Adrenal gland (tissue), 12 donors: Measurements from ENCODE around the gene CCNY. TPM values are rescaled to one million over a fixed set of nuclear protein-coding genes. Genes with fewer than 3 reads are reported as not detected.

Experiments
- DNase-seq, 7 donors: peaks; one replicate each; pipeline ENCODE4 v3.0.0-alpha.2; 2019 to 2020
- H3K27ac ChIP-seq, 5 donors: fragments of 200-600 bp; sonication (generic) in 4 of 5; 1 replicate in 3 of 5; 2 replicates in 2 of 5; pipeline versions ENCODE4 v1.5.1 to v1.8.0; 2016 to 2020; ENCODE audit warnings: mild to moderate bottlenecking in 1 of 5
- H3K27me3 ChIP-seq: fragments of 200-600 bp; 2 replicates; pipeline ENCODE4 v1.8.0; 2021
- H3K36me3 ChIP-seq, 2 donors: fragments of 200-600 bp; replicated peaks in 1 of 2; 1 replicate in 1 of 2; 2 replicates in 1 of 2; pipeline versions ENCODE4 v1.5.1 to v1.8.0; 2018 to 2022
- H3K4me1 ChIP-seq, 2 donors: fragments of 200-600 bp; replicated peaks in 1 of 2; 1 replicate in 1 of 2; 2 replicates in 1 of 2; pipeline versions ENCODE4 v1.5.1 to v1.8.0; 2018 to 2021
- H3K4me3 ChIP-seq, 4 donors: fragments of 200-600 bp; sonication (generic) in 3 of 4; one replicate each; pipeline ENCODE4 v1.5.1; 2016 to 2018
- H3K9me3 ChIP-seq, 3 donors: fragments of 200-600 bp; sonication (generic) in 1 of 3; replicated peaks in 1 of 3; 1 replicate in 2 of 3; 2 replicates in 1 of 3; pipeline versions ENCODE4 v1.5.1 to v1.8.0; 2016 to 2021
- POLR2A ChIP-seq, 2 donors: fragments of 450-650 bp; IDR thresholded peaks; one replicate each; pipeline ENCODE4 v1.6.1; 2017; ENCODE audit warnings: antibody characterized with exemption in 2 of 2, mild to moderate bottlenecking in 2 of 2, moderate library complexity in 1 of 2
- WGBS, 4 donors: extraction: QIAGEN DNeasy Blood & Tissue Kit in 2 of 4; methylation state at CpG; one replicate each; pipeline versions ENCODE4 v1.1.5 to v1.1.7; 2013 to 2017; 5-methylcytosine and 5-hydroxymethylcytosine counted together
- intact Hi-C, 2 donors: fragments of 100-400 bp; cut with DNase I; formaldehyde crosslinking; loops; one replicate each; pipeline versions ENCODE4 v1.14.1 to v1.15.0; 2022 to 2023
- polyA plus RNA-seq, 3 donors: library from polyadenylated mRNA; stranded (reverse); fragments of 200-250 nt in 2 of 3; fragments of 350-450 nt in 1 of 3; fragmentation: Illumina TruSeq in 1 of 3; extraction: RNeasy Lipid Tissue Mini Kit (QIAGEN cat#74804) in 1 of 3; gene quantifications; one replicate each; pipeline ENCODE4 v1.2.3, GENCODE V29; 2013 to 2014
- total RNA-seq, 9 donors: library from RNA; depleted of rRNA in 4 of 9; stranded (reverse); fragments of >200 nt in 4 of 9; fragments of 120-200 nt in 1 of 9; fragmentation: NEBNext Ultra II Directional in 1 of 9; extraction: Animal tissue kit (Norgen Biotek cat#: 25700) in 1 of 9; gene quantifications; one replicate each; pipeline versions ENCODE4 v1.1.0 to v1.2.4, GENCODE V29; 2013 to 2023
- TF ChIP-seq, protein P1 (sequence below), 6 experiments: fragments of 450-650 bp in 4 of 6; fragments of 200-600 bp in 2 of 6; sonication (generic) in 1 of 6; IDR thresholded peaks; 1 replicate in 5 of 6; 2 replicates in 1 of 6; pipeline versions ENCODE4 v1.5.1 to v1.8.0; 2016 to 2021; ENCODE audit warnings: antibody characterized with exemption in 6 of 6, mild to moderate bottlenecking in 2 of 6, moderate library complexity in 1 of 6
- donor health status: healthy with polysubstance abuse.
- donor health status: Bipolar disorder and iron deficiency.
- donor health status: DM: yes; HTN: yes; CAD: no.
- donor health status: DM: no; HTN: no; CAD: no.
- donor health status: DM: no; HTN: no; CAD: no.
- donor health status: DM: yes; HTN: yes; CAD: no.

The CCNY gene
- total and polyA plus RNA-seq, 12 donors, result 18.3 to 87.0 (median 45.2) TPM

DNA sequence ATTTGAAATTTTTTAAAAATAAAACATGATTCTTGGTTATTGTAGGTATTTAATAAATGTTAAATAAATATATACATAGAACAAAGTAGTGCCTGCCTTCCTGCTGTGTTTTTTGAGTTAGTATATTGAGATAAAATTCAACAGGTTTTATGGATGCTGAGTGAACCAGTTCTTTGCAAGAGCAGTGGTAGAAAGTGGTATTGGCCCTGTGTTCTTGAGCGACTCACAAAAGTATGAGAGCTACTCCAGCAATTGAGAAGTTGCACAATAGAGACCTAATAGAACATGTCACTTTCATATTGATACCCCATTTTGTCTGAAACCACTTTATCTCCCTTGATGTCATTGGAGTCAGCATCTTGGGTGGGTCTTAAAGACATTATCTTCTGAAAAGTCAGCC is 236.3 kb downstream of the CCNY start:
- WGBS, 4 donors, result 87 to 98% (median 95%) methylated on average over 1 of the region's 1 CpG

DNA sequence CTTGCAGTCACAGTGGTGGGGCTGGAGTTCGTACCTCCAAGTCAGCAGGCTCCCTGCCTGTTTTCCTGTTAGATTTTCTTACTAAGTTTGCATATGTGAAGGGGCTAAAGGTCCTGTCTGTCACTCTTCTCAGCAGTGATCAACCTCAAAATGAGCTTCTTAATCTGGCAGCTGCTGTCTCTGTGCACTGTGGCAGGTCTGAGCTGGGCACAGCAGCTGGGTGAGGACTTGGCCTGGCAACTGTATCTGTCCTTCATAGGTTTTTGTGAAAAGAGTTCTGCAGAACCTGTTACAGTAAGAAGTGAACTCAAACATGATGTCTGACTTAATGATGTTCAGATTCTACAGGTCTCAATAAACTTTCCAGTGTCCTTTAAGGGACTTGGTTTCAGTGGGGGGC is 237.5 kb downstream of the CCNY start:
- TF ChIP-seq POLR2A (IDR thresholded peaks at IDR 0.05), result no peak
- TF ChIP-seq, protein P1, sequence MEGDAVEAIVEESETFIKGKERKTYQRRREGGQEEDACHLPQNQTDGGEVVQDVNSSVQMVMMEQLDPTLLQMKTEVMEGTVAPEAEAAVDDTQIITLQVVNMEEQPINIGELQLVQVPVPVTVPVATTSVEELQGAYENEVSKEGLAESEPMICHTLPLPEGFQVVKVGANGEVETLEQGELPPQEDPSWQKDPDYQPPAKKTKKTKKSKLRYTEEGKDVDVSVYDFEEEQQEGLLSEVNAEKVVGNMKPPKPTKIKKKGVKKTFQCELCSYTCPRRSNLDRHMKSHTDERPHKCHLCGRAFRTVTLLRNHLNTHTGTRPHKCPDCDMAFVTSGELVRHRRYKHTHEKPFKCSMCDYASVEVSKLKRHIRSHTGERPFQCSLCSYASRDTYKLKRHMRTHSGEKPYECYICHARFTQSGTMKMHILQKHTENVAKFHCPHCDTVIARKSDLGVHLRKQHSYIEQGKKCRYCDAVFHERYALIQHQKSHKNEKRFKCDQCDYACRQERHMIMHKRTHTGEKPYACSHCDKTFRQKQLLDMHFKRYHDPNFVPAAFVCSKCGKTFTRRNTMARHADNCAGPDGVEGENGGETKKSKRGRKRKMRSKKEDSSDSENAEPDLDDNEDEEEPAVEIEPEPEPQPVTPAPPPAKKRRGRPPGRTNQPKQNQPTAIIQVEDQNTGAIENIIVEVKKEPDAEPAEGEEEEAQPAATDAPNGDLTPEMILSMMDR (IDR thresholded peaks at IDR 0.05), result no peak
- DNase-seq, result no peak
- Histone ChIP-seq H3K4me1 (no peaks in the 10 kb centered on the region), H3K36me3 (peaks cover 0 to 12% of the 10 kb centered on the region in 2 donors), H3K4me3 (no peak overlapping the region), H3K9me3 (no peaks in the 10 kb centered on the region), H3K27ac (no peak overlapping the region), H3K27me3 (no peaks in the 10 kb centered on the region)
- intact Hi-C loops, result no loop called here
- WGBS, 4 donors, result 100% methylated on average over 1 of the region's 1 CpG

More for the DNA sequence above, 236.3 kb downstream of the CCNY start:
- no peak for DNase-seq
- Histone ChIP-seq H3K4me3 (no peak overlapping the region), H3K36me3 (peaks cover 0 to 21% of the 10 kb centered on the region in 2 donors), H3K4me1 (no peaks in the 10 kb centered on the region), H3K9me3 (no peaks in the 10 kb centered on the region), H3K27me3 (no peaks in the 10 kb centered on the region), H3K27ac (no peak overlapping the region)
- intact Hi-C loops, result no loop called here
- no peak for TF ChIP-seq POLR2A (IDR thresholded peaks at IDR 0.05)
- TF ChIP-seq, protein P1 (IDR thresholded peaks at IDR 0.05), result no peak

DNA sequence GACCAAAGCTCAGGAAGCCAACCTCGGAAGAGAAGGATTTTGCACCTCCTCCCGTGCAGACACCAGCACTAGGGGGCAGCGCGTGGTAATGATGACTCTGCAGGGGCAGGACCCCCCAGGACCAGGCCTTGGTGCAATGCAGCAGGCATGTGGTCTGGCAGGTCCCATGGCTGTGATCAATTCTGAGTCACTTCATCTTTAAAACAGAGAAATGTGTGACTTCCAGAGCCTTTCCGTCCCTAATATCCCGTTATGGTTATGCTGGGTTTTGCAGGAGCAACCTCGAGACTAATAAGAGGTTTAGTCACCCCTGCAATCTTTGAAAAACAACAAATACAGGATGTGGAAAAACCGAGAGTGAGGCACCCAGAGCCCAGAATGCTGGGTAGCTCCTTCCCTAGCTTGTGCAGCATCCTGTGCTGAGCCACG is 238.6 kb downstream of the CCNY start:
- no peaks in the 10 kb centered on the region for H3K4me1 ChIP-seq
- H3K9me3 ChIP-seq, result no peaks in the 10 kb centered on the region
- WGBS, 4 donors, result 87 to 95% (median 89%) methylated on average over 8 to 9 of the region's 9 CpGs
- H3K27ac ChIP-seq, result no peak overlapping the region
- no peaks in the 10 kb centered on the region for H3K27me3 ChIP-seq
- intact Hi-C loops, result no loop called here
- TF ChIP-seq POLR2A (IDR thresholded peaks at IDR 0.05), result no peak
- TF ChIP-seq, protein P1 (IDR thresholded peaks at IDR 0.05), result no peak
- no peak for DNase-seq
- H3K36me3 ChIP-seq, result peaks cover 0 to 4% of the 10 kb centered on the region in 2 donors
- H3K4me3 ChIP-seq, result no peak overlapping the region

DNA sequence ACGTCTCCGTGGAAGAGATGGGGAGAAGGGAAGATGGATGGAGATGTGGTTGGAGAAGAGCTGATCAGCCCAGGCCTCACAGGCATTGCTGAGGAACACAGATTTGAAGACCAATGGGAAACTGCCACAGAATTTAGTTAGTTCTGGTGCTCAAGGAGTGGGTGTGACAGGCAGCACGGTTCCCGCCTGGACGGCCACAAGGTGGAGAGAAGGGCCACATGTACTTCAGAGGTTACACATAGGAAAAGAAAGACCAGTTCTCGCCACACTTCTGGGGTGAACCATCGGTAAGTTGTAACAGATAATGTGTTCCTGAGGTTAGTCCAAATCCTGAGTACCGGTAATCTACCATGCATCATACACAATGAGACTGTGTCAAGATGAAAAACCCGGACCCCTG is 239.3 kb downstream of the CCNY start:
- no peak for DNase-seq
- Histone ChIP-seq H3K9me3 (no peaks in the 10 kb centered on the region), H3K4me3 (no peak overlapping the region), H3K36me3 (peaks cover 0 to 4% of the 10 kb centered on the region in 2 donors), H3K27ac (no peak overlapping the region), H3K4me1 (no peaks in the 10 kb centered on the region), H3K27me3 (no peaks in the 10 kb centered on the region)
- no peak for TF ChIP-seq POLR2A (IDR thresholded peaks at IDR 0.05)
- TF ChIP-seq, protein P1 (IDR thresholded peaks at IDR 0.05), result no peak
- WGBS, 4 donors, result 91 to 98% (median 97%) methylated on average over 9 of the region's 9 CpGs
- intact Hi-C loops, result no loop called here
